ENCODE measurements around the gene STON2. TPM values are rescaled to one million over a fixed set of nuclear protein-coding genes. Genes with fewer than 3 reads are reported as not detected.

STON2 gene
- total and polyA plus RNA-seq, 3 experiments from 2014 or later = 0.22 TPM; not detected in 2

DNA sequence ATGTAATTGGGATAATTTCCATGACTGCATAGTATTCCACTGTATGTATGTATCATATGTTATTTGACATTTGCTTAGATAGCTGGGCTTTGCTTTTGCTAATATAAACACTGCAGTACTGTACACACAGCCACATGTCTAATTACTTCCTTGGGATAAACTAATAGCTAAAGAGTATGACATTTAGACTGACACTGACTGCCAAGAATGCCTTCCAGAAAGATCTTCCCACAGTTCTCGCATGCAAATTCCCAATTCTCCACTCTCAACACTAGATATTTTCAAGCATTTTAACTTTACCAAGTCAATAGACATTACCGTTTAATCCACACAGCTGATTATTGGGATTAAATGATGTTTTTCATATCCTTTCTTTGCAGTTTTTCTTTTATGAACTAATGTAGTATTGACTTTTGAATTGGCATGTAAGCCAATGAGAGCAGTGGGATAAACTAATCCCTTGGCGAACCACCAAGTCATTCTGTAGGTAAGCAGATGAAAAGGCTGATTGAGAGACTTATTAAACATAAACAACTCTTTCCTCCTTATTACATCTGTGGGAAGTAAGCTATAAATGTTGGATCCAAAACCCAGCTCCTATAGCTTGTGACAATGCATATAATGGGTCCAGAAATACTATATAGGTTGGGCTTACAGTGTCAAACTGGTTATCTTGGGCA lies 55.5 kb downstream of the STON2 start:
- Mint-ChIP-seq H3K9me3 (no peaks in the 10 kb centered on the region), H3K4me3 (no peak overlapping the region), H3K4me1 (no peaks in the 10 kb centered on the region), H3K36me3 (no peaks in the 10 kb centered on the region), H3K27ac (no peak overlapping the region), H3K27me3 (peaks cover 11 to 23% of the 10 kb centered on the region in 2 donors)
- H3K4me3 ChIP-seq (ENCODE audit: low read length) = no peak overlapping the region
- H3K27ac ChIP-seq (ENCODE audit: low read depth, low read length) = no peak overlapping the region
- ChIA-PET POLR2A (no interaction called here), CTCF (no interaction called here)
- no peak for DNase-seq
- H3K27me3 ChIP-seq (ENCODE audit: insufficient read depth, low read length, poor library complexity, severe bottlenecking) = no peaks in the 10 kb centered on the region
- H3K36me3 ChIP-seq (ENCODE audit: insufficient read depth, low read length) = no peaks in the 10 kb centered on the region
- H3K4me1 ChIP-seq (ENCODE audit: insufficient read depth, low read length) = no peaks in the 10 kb centered on the region
- no peaks in the 10 kb centered on the region for H3K9me3 ChIP-seq (ENCODE audit: low read length)

DNA sequence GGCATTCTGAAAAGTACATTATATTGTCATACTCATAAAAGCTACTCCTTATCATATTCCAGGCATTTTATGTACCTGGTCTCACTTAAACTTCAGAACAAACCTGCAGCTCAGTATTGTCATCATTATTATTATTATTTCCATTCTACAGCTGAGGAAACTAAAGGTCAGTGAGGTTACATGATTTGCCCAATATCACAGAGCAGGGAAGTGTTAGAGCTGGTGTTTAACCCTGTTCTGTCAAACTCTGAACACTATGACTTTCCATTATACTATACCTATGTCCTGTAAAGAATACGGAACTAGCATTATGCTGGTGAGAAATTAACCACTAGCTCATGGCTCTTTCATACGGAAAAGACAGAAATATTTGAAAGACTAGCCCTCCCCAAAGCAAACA lies 56.4 kb downstream of the STON2 start:
- no peaks in the 10 kb centered on the region for H3K9me3 Mint-ChIP-seq
- H3K9me3 ChIP-seq (ENCODE audit: low read length) = no peaks in the 10 kb centered on the region
- H3K36me3 ChIP-seq (ENCODE audit: insufficient read depth, low read length) = no peaks in the 10 kb centered on the region
- H3K36me3 Mint-ChIP-seq = no peaks in the 10 kb centered on the region
- no peak for DNase-seq
- ChIA-PET POLR2A (no interaction called here), CTCF (no interaction called here)
- H3K4me3 Mint-ChIP-seq = no peak overlapping the region
- no peak overlapping the region for H3K4me3 ChIP-seq (ENCODE audit: low read length)
- H3K27me3 Mint-ChIP-seq = peaks cover 11 to 30% of the 10 kb centered on the region in 2 donors
- H3K4me1 ChIP-seq (ENCODE audit: insufficient read depth, low read length) = no peaks in the 10 kb centered on the region
- no peaks in the 10 kb centered on the region for H3K27me3 ChIP-seq (ENCODE audit: insufficient read depth, low read length, poor library complexity, severe bottlenecking)
- no peaks in the 10 kb centered on the region for H3K4me1 Mint-ChIP-seq
- no peak overlapping the region for H3K27ac ChIP-seq (ENCODE audit: low read depth, low read length)
- no peak overlapping the region for H3K27ac Mint-ChIP-seq

DNA sequence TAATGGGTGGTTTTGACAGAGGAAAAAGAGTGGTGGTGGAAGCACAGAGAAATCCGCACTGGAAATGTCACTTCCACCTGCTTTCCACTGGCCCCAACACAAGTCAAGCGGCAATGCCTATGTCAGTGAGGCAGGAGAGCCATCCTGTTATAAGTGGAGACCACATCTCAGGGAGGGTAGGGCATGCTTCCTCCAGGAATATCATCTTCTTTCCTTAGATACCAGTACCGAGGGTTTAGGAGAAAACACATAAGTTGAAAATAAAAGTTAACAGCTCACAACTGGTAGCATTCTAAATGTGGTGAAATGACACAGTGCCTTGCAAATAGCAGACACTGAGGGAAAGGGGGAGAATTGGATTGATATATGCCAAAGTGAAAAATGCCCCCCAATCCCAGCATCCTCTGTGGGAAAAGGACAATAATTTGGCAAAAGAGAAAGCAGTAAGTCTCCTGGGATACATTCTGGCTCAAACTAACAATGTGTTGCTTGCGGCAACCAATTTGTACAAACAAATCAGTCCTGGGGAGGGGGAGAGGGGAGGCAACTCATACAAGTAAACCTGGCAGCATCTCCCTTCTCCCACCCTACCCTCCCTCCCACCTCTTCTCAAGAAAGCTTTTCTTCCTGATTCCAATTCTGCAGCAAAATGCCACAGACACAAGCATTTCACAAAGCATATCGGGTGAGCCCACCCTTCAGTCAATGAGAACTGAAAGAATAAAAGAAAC lies 57.1 kb downstream of the STON2 start:
- no peak overlapping the region for H3K4me3 Mint-ChIP-seq
- peaks cover 11 to 31% of the 10 kb centered on the region in 2 donors for H3K27me3 Mint-ChIP-seq
- H3K27ac Mint-ChIP-seq = no peak overlapping the region
- H3K4me3 ChIP-seq (ENCODE audit: low read length) = no peak overlapping the region
- CTCF ChIA-PET = no interaction called here
- no peaks in the 10 kb centered on the region for H3K36me3 ChIP-seq (ENCODE audit: insufficient read depth, low read length)
- no peak overlapping the region for H3K27ac ChIP-seq (ENCODE audit: low read depth, low read length)
- H3K4me1 Mint-ChIP-seq = no peaks in the 10 kb centered on the region
- H3K9me3 Mint-ChIP-seq = no peaks in the 10 kb centered on the region
- DNase-seq = no peak
- POLR2A ChIA-PET = no interaction called here
- H3K4me1 ChIP-seq (ENCODE audit: insufficient read depth, low read length) = no peaks in the 10 kb centered on the region
- H3K27me3 ChIP-seq (ENCODE audit: insufficient read depth, low read length, poor library complexity, severe bottlenecking) = no peaks in the 10 kb centered on the region
- no peaks in the 10 kb centered on the region for H3K36me3 Mint-ChIP-seq
- H3K9me3 ChIP-seq (ENCODE audit: low read length) = no peaks in the 10 kb centered on the region

DNA sequence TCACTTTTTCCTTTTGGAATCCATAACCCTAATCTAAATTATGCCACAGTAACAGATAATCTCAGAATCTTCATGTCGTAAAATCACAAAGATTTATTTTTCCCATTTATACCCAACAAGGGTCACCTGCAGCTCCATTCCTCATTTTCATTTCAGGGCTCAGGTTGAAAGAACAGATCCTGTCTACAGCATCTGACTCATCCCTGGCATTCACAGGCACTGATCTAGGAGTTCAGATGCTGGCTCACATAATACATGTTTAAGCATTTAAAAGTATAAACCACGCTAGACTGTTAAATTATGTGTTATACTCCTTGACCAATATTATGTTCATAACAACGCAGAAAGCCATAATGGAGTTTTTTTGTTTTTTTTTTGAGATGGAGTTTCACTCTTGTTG lies 58.3 kb downstream of the STON2 start:
- Mint-ChIP-seq H3K36me3 (no peaks in the 10 kb centered on the region), H3K4me3 (no peak overlapping the region), H3K4me1 (no peaks in the 10 kb centered on the region), H3K27me3 (peaks cover 9 to 38% of the 10 kb centered on the region in 2 donors), H3K27ac (no peak overlapping the region), H3K9me3 (no peaks in the 10 kb centered on the region)
- no peaks in the 10 kb centered on the region for H3K4me1 ChIP-seq (ENCODE audit: insufficient read depth, low read length)
- H3K36me3 ChIP-seq (ENCODE audit: insufficient read depth, low read length) = no peaks in the 10 kb centered on the region
- H3K27me3 ChIP-seq (ENCODE audit: insufficient read depth, low read length, poor library complexity, severe bottlenecking) = no peaks in the 10 kb centered on the region
- no peak overlapping the region for H3K27ac ChIP-seq (ENCODE audit: low read depth, low read length)
- ChIA-PET POLR2A (no interaction called here), CTCF (no interaction called here)
- no peak for DNase-seq
- H3K9me3 ChIP-seq (ENCODE audit: low read length) = no peaks in the 10 kb centered on the region
- no peak overlapping the region for H3K4me3 ChIP-seq (ENCODE audit: low read length)

DNA sequence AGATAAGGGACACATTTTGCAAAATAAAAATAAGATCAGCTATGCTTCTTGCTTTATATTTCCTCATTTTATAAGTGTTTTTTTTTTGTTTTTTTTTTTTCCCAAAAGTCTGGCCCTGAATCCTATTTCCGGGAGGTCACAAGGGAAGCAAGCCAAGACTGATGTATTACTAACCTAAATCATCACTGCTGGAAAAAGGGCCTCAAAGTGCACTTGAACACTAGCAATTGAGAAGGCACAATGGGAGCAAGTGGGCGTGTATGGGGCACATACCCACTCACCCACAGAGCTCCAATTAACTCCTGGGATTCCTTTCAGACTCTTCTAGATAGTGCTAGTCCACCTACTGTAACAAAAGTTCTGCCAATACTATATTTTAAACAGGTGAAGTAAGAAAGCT lies 58.8 kb downstream of the STON2 start:
- no peak overlapping the region for H3K27ac Mint-ChIP-seq
- H3K36me3 Mint-ChIP-seq = no peaks in the 10 kb centered on the region
- CTCF ChIA-PET = no interaction called here
- Histone ChIP-seq H3K36me3 (ENCODE audit: insufficient read depth, low read length) (no peaks in the 10 kb centered on the region), H3K4me3 (ENCODE audit: low read length) (no peak overlapping the region), H3K27me3 (ENCODE audit: insufficient read depth, low read length, poor library complexity, severe bottlenecking) (no peaks in the 10 kb centered on the region), H3K27ac (ENCODE audit: low read depth, low read length) (no peak overlapping the region), H3K4me1 (ENCODE audit: insufficient read depth, low read length) (no peaks in the 10 kb centered on the region), H3K9me3 (ENCODE audit: low read length) (no peaks in the 10 kb centered on the region)
- POLR2A ChIA-PET = no interaction called here
- H3K4me1 Mint-ChIP-seq = no peaks in the 10 kb centered on the region
- H3K4me3 Mint-ChIP-seq = no peak overlapping the region
- peaks cover 11 to 42% of the 10 kb centered on the region in 2 donors for H3K27me3 Mint-ChIP-seq
- no peaks in the 10 kb centered on the region for H3K9me3 Mint-ChIP-seq
- no peak for DNase-seq

DNA sequence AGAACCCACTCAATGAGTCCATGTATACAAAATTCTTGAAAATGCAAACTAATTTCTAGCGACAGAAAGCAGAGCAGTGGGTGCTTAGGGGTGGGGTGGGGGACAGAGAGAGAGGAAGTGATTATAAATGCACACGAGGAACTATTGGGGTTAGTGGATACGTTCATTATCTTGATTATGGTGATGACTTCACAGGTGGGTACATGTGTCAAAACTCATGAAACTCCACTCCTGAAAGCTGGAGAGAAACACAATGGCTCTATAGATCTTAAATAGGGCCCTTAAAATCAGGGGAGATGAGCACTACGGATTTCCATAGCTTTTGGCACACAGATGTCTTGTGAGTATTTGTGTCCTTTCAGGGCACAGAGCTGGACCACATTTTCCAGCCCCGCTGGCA lies 59.9 kb downstream of the STON2 start:
- H3K27ac ChIP-seq (ENCODE audit: low read depth, low read length) = no peak overlapping the region
- peaks cover 8 to 49% of the 10 kb centered on the region in 2 donors for H3K27me3 Mint-ChIP-seq

DNA sequence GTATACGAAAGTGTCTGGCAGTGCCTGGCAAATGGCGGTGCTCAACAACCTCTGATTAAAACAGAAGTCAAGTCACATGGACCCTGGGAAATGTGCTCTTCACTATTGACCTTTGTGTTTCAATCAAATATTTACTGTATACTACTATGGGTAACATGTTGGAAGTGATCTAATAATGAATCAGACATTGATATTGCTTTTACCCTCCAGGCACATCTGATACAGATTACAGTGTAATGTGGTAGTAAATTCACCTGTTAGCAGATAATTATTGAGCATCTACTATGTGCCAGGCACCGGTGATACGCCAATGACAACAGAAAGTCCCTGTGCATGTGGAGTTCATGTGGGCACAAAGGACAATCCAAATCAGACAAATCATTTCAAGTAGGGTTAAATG lies 63.1 kb downstream of the STON2 start:
- no peak for DNase-seq
- no peaks in the 10 kb centered on the region for H3K27me3 ChIP-seq (ENCODE audit: insufficient read depth, low read length, poor library complexity, severe bottlenecking)
- ChIA-PET POLR2A (no interaction called here), CTCF (no interaction called here)
- no peak overlapping the region for H3K27ac Mint-ChIP-seq
- no peaks in the 10 kb centered on the region for H3K9me3 Mint-ChIP-seq
- no peak overlapping the region for H3K4me3 ChIP-seq (ENCODE audit: low read length)
- H3K4me3 Mint-ChIP-seq = no peak overlapping the region
- H3K27me3 Mint-ChIP-seq = peaks cover 3 to 39% of the 10 kb centered on the region in 2 donors
- H3K27ac ChIP-seq (ENCODE audit: low read depth, low read length) = no peak overlapping the region
- H3K36me3 ChIP-seq (ENCODE audit: insufficient read depth, low read length) = no peaks in the 10 kb centered on the region
- no peaks in the 10 kb centered on the region for H3K4me1 ChIP-seq (ENCODE audit: insufficient read depth, low read length)
- no peaks in the 10 kb centered on the region for H3K36me3 Mint-ChIP-seq
- no peaks in the 10 kb centered on the region for H3K4me1 Mint-ChIP-seq
- no peaks in the 10 kb centered on the region for H3K9me3 ChIP-seq (ENCODE audit: low read length)

More for the DNA sequence above, 59.9 kb downstream of the STON2 start:
- no peaks in the 10 kb centered on the region for H3K4me1 Mint-ChIP-seq
- Histone ChIP-seq H3K36me3 (ENCODE audit: insufficient read depth, low read length) (no peaks in the 10 kb centered on the region), H3K9me3 (ENCODE audit: low read length) (no peaks in the 10 kb centered on the region), H3K27me3 (ENCODE audit: insufficient read depth, low read length, poor library complexity, severe bottlenecking) (no peaks in the 10 kb centered on the region), H3K4me3 (ENCODE audit: low read length) (no peak overlapping the region), H3K4me1 (ENCODE audit: insufficient read depth, low read length) (no peaks in the 10 kb centered on the region)
- no peak for DNase-seq
- H3K9me3 Mint-ChIP-seq = no peaks in the 10 kb centered on the region
- no peak overlapping the region for H3K27ac Mint-ChIP-seq
- H3K4me3 Mint-ChIP-seq = no peak overlapping the region
- ChIA-PET POLR2A (no interaction called here), CTCF (no interaction called here)
- no peaks in the 10 kb centered on the region for H3K36me3 Mint-ChIP-seq

DNA sequence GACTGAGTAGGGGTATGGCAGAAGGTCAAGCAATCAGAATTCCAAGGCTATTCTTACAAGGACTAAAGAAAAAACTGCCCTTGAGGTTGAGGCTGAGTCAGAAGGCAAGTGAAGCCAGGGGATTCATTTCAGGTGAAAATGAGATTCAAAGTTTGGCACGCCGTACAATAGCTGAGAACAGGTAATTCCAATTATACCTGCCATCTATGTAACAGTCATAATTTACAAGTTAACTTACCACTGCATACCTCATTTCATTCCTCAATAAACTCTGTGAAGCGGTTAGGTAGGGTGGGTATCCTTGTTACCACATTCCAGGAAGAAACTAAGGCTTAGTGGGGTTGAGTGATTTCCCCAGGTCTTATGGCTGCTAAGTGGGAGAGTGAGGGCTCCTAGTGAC lies 64.1 kb downstream of the STON2 start:
- H3K4me3 Mint-ChIP-seq = no peak overlapping the region
- CTCF ChIA-PET = no interaction called here
- H3K9me3 Mint-ChIP-seq = no peaks in the 10 kb centered on the region
- H3K27ac ChIP-seq (ENCODE audit: low read depth, low read length) = no peak overlapping the region
- no peaks in the 10 kb centered on the region for H3K4me1 Mint-ChIP-seq
- no peak overlapping the region for H3K27ac Mint-ChIP-seq
- H3K4me3 ChIP-seq (ENCODE audit: low read length) = no peak overlapping the region
- no peaks in the 10 kb centered on the region for H3K36me3 Mint-ChIP-seq
- no peaks in the 10 kb centered on the region for H3K27me3 ChIP-seq (ENCODE audit: insufficient read depth, low read length, poor library complexity, severe bottlenecking)
- POLR2A ChIA-PET = no interaction called here
- no peak for DNase-seq
- no peaks in the 10 kb centered on the region for H3K4me1 ChIP-seq (ENCODE audit: insufficient read depth, low read length)
- H3K27me3 Mint-ChIP-seq = peaks cover 2 to 38% of the 10 kb centered on the region in 2 donors
- H3K9me3 ChIP-seq (ENCODE audit: low read length) = no peaks in the 10 kb centered on the region
- H3K36me3 ChIP-seq (ENCODE audit: insufficient read depth, low read length) = no peaks in the 10 kb centered on the region

Measured in CD8-positive, alpha-beta memory T cell (primary cell).